ENCODE data around the gene CDKN2AIPNL. TPM values are rescaled to one million over a fixed set of nuclear protein-coding genes. Genes with fewer than 3 reads are reported as not detected.

Gene CDKN2AIPNL
- total RNA-seq, 1 donor from 2014 or later, result 26.2 TPM

- peak; percentile 10 for DNase-seq (ENCODE audit: low spot score)
- Mint-ChIP-seq H3K4me3 (ENCODE audit: unreplicated experiment) (no peak overlapping the region), H3K27ac (ENCODE audit: unreplicated experiment) (peak overlapping the region; percentile 74), H3K27me3 (ENCODE audit: unreplicated experiment) (peaks cover 6% of the 10 kb centered on the region), H3K4me1 (ENCODE audit: unreplicated experiment) (no peaks in the 10 kb centered on the region), H3K9me3 (ENCODE audit: unreplicated experiment) (no peaks in the 10 kb centered on the region), H3K36me3 (ENCODE audit: low read depth, unreplicated experiment) (no peaks in the 10 kb centered on the region)
- TF ChIP-seq, protein P1, sequence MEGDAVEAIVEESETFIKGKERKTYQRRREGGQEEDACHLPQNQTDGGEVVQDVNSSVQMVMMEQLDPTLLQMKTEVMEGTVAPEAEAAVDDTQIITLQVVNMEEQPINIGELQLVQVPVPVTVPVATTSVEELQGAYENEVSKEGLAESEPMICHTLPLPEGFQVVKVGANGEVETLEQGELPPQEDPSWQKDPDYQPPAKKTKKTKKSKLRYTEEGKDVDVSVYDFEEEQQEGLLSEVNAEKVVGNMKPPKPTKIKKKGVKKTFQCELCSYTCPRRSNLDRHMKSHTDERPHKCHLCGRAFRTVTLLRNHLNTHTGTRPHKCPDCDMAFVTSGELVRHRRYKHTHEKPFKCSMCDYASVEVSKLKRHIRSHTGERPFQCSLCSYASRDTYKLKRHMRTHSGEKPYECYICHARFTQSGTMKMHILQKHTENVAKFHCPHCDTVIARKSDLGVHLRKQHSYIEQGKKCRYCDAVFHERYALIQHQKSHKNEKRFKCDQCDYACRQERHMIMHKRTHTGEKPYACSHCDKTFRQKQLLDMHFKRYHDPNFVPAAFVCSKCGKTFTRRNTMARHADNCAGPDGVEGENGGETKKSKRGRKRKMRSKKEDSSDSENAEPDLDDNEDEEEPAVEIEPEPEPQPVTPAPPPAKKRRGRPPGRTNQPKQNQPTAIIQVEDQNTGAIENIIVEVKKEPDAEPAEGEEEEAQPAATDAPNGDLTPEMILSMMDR (IDR thresholded peaks at IDR 0.05; ENCODE audit: unreplicated experiment), result no peak
Observed at GRCh38 chr5:134436523-134437339, 25.1 kb upstream of the CDKN2AIPNL start.

DNA sequence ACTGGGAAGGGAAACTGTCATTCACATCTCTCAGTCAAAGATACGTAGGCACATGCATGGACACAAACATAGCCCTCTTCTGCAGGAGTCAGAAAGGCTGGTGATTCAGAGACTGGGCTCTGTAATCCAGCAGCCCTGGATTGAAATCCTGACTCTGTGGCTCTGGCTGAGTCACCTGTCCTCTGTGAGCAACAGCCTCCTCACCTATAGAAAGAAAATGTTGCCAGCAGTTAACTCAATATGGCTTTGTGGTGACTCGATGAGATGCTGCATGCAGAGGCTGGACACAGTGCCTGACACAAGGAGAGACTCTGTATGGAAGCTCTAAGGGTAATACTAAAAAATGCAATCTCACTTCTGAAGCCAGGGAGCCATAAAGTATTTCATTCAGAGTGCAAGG lies 23.9 kb upstream of the CDKN2AIPNL start:
- TF ChIP-seq, protein P1 (IDR thresholded peaks at IDR 0.05; ENCODE audit: unreplicated experiment), result no peak
- Mint-ChIP-seq H3K27ac (ENCODE audit: unreplicated experiment) (no peak overlapping the region), H3K9me3 (ENCODE audit: unreplicated experiment) (no peaks in the 10 kb centered on the region), H3K27me3 (ENCODE audit: unreplicated experiment) (peaks cover 6% of the 10 kb centered on the region), H3K4me3 (ENCODE audit: unreplicated experiment) (no peak overlapping the region), H3K4me1 (ENCODE audit: unreplicated experiment) (no peaks in the 10 kb centered on the region), H3K36me3 (ENCODE audit: low read depth, unreplicated experiment) (no peaks in the 10 kb centered on the region)
- DNase-seq (ENCODE audit: low spot score), result no peak

GRCh38 chr5:134432677-134433359 lies 21.1 kb upstream of the CDKN2AIPNL start:
- TF ChIP-seq, protein P1 (IDR thresholded peaks at IDR 0.05; ENCODE audit: unreplicated experiment), result no peak
- Mint-ChIP-seq H3K36me3 (ENCODE audit: low read depth, unreplicated experiment) (no peaks in the 10 kb centered on the region), H3K4me1 (ENCODE audit: unreplicated experiment) (no peaks in the 10 kb centered on the region), H3K9me3 (ENCODE audit: unreplicated experiment) (no peaks in the 10 kb centered on the region), H3K27me3 (ENCODE audit: unreplicated experiment) (peaks cover 2% of the 10 kb centered on the region), H3K27ac (ENCODE audit: unreplicated experiment) (peak overlapping the region; percentile 48), H3K4me3 (ENCODE audit: unreplicated experiment) (no peak overlapping the region)
- DNase-seq (ENCODE audit: low spot score), result no peak

GRCh38 chr5:134432174-134432573 lies 20.5 kb upstream of the CDKN2AIPNL start:
- Mint-ChIP-seq H3K4me1 (ENCODE audit: unreplicated experiment) (no peaks in the 10 kb centered on the region), H3K9me3 (ENCODE audit: unreplicated experiment) (no peaks in the 10 kb centered on the region), H3K36me3 (ENCODE audit: low read depth, unreplicated experiment) (no peaks in the 10 kb centered on the region), H3K4me3 (ENCODE audit: unreplicated experiment) (no peak overlapping the region), H3K27me3 (ENCODE audit: unreplicated experiment) (peaks cover 4% of the 10 kb centered on the region), H3K27ac (ENCODE audit: unreplicated experiment) (no peak overlapping the region)
- TF ChIP-seq, protein P1 (IDR thresholded peaks at IDR 0.05; ENCODE audit: unreplicated experiment), result no peak
- DNase-seq (ENCODE audit: low spot score), result no peak

Data from endothelial cell (in vitro differentiated cells).